Measurements from ENCODE around the gene TP53. TPM values are rescaled to one million over a fixed set of nuclear protein-coding genes. Genes with fewer than 3 reads are reported as not detected.

TP53 gene
- total and polyA plus RNA-seq, 2 donors from 2014 or later: 14.8 to 66.9 TPM

DNA sequence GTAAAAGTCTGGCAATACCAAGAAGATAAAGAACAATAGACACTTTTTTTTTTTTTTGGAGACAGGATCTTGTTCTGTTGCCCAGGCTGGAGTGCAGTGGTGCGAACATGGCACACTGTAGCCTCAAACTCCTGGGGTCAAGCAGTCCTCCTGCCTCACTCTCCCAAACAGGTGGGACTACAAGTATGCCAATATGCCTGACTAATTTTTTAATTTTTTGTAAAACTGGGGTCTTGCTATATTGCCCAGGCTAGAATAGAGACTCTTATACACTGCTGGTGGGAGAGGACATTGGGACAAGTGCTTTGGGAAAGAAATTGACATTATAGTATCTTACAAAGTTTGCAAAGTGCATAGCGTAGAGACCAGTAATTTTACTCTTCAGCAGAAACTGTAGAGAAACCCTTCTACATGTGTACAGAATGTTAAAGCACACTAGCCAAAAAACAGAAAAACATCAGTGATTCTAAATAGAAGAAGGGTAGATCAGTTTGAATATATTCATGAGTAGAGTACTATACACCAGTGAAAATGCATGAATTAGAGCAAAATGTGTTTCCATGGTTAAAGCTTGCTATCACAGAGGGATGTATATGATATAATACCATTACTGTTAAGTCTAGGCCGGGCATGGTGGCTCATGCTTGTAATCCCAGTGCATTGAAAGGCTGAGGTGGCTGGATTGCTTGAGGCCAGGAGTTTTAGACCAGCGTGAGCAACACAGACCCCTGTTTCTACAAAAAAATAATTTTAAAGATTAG, 10.7 kb upstream of the TP53 start:
- TF ChIP-seq, protein P1, sequence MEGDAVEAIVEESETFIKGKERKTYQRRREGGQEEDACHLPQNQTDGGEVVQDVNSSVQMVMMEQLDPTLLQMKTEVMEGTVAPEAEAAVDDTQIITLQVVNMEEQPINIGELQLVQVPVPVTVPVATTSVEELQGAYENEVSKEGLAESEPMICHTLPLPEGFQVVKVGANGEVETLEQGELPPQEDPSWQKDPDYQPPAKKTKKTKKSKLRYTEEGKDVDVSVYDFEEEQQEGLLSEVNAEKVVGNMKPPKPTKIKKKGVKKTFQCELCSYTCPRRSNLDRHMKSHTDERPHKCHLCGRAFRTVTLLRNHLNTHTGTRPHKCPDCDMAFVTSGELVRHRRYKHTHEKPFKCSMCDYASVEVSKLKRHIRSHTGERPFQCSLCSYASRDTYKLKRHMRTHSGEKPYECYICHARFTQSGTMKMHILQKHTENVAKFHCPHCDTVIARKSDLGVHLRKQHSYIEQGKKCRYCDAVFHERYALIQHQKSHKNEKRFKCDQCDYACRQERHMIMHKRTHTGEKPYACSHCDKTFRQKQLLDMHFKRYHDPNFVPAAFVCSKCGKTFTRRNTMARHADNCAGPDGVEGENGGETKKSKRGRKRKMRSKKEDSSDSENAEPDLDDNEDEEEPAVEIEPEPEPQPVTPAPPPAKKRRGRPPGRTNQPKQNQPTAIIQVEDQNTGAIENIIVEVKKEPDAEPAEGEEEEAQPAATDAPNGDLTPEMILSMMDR (IDR thresholded peaks at IDR 0.05; ENCODE audit: borderline replicate concordance, extremely low read depth, insufficient read depth): no peak
- DNase-seq: no peak
- Histone ChIP-seq H3K9me3 (ENCODE audit: control insufficient read depth in 2 of 3, insufficient read depth in 1 of 3, low read length in 3 of 3) (no peaks in the 10 kb centered on the region), H3K4me3 (ENCODE audit: low read length in 3 of 3) (no peak overlapping the region), H3K27me3 (ENCODE audit: control insufficient read depth, insufficient read depth, low read length) (no peaks in the 10 kb centered on the region), H3K9ac (ENCODE audit: low read length in 3 of 3) (no peak overlapping the region), H3K27ac (ENCODE audit: low read depth in 2 of 2, low read length in 2 of 2) (no peak overlapping the region), H3K36me3 (ENCODE audit: control insufficient read depth in 2 of 3, insufficient read depth in 3 of 3, low read length in 3 of 3) (peaks cover 0 to 11% (median 2%) of the 10 kb centered on the region in 3 donors), H3K4me1 (ENCODE audit: control insufficient read depth in 2 of 3, insufficient read depth in 2 of 3, low read depth in 1 of 3, low read length in 3 of 3) (no peaks in the 10 kb centered on the region)
- no peak for FAIRE-seq
- intact Hi-C loops (cut with DNase I): no loop called here

DNA sequence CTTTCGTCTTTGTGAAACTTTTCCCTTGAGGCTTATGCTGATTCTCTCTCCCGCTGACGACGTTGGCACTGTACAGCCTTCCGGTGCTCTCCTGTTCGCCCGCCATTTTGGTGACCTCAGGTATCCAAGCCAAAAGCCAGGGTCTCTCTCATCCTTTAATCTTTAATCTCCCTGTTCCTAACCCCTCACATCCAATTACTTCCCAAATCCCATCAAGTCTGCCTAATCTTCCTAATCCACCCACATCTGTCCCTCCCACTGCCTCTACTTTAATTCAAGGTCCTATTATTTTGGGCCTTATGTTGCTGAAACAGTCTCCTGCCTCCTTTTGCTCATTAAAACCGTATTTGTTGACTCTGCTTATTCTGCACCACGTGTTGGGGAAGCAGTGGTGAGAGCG, 8.3 kb upstream of the TP53 start:
- no peaks in the 10 kb centered on the region for H3K9me3 ChIP-seq (ENCODE audit: control insufficient read depth in 2 of 3, insufficient read depth in 1 of 3, low read length in 3 of 3)
- H3K27ac ChIP-seq (ENCODE audit: low read depth in 2 of 2, low read length in 2 of 2): no peak overlapping the region
- intact Hi-C loops (cut with DNase I): no loop called here
- TF ChIP-seq, protein P1 (IDR thresholded peaks at IDR 0.05; ENCODE audit: borderline replicate concordance, extremely low read depth, insufficient read depth): no peak
- no peaks in the 10 kb centered on the region for H3K4me1 ChIP-seq (ENCODE audit: control insufficient read depth in 2 of 3, insufficient read depth in 2 of 3, low read depth in 1 of 3, low read length in 3 of 3)
- no peak overlapping the region for H3K9ac ChIP-seq (ENCODE audit: low read length in 3 of 3)
- H3K36me3 ChIP-seq (ENCODE audit: control insufficient read depth in 2 of 3, insufficient read depth in 3 of 3, low read length in 3 of 3): peaks cover 0 to 2% (median 0%) of the 10 kb centered on the region in 3 donors
- H3K27me3 ChIP-seq (ENCODE audit: control insufficient read depth, insufficient read depth, low read length): no peaks in the 10 kb centered on the region
- no peak overlapping the region for H3K4me3 ChIP-seq (ENCODE audit: low read length in 3 of 3)
- FAIRE-seq (no peak), DNase-seq (no peak)

DNA sequence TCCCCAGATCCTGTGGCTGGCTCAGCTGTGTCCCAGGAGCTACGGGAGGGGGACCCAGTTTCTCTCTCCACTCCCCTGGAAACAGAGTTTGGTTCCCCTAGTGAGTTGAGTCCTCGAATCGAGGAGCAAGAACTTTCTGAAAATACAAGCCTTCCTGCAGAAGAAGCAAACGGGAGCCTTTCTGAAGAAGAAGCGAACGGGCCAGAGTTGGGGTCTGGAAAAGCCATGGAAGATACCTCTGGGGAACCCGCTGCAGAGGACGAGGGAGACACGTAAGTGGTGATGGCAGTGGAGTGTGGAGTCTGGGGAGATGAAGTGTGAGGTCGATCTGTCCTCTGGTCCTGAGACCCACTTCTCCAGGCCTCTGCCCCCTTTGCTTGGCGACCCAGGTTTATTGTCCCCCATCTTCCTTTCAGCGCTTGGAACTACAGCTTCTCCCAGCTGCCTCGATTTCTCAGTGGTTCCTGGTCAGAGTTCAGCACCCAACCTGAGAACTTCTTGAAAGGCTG, 1.6 kb upstream of the TP53 start:
- Histone ChIP-seq H3K9me3 (ENCODE audit: control insufficient read depth in 2 of 3, insufficient read depth in 1 of 3, low read length in 3 of 3) (no peaks in the 10 kb centered on the region), H3K9ac (ENCODE audit: low read length in 3 of 3) (peak overlapping the region; percentile 70 to 92 (median 87)), H3K27me3 (ENCODE audit: control insufficient read depth, insufficient read depth, low read length) (no peaks in the 10 kb centered on the region), H3K36me3 (ENCODE audit: control insufficient read depth in 2 of 3, insufficient read depth in 3 of 3, low read length in 3 of 3) (no peaks in the 10 kb centered on the region), H3K4me1 (ENCODE audit: control insufficient read depth in 2 of 3, insufficient read depth in 2 of 3, low read depth in 1 of 3, low read length in 3 of 3) (peaks cover 0 to 14% (median 7%) of the 10 kb centered on the region in 3 donors), H3K27ac (ENCODE audit: low read depth in 2 of 2, low read length in 2 of 2) (no peak overlapping the region), H3K4me3 (ENCODE audit: low read length in 3 of 3) (peak overlapping the region; percentile 96 to 99 (median 97))
- intact Hi-C loops (cut with DNase I): no loop called here
- DNase-seq (no peak), FAIRE-seq (no peak)
- TF ChIP-seq, protein P1 (IDR thresholded peaks at IDR 0.05; ENCODE audit: borderline replicate concordance, extremely low read depth, insufficient read depth): no peak

Data from kidney (tissue), 14 donors.